ENCODE measurements around the gene MLXIPL. TPM values are rescaled to one million over a fixed set of nuclear protein-coding genes. Genes with fewer than 3 reads are reported as not detected.
"Not testable (repeated sequence)": the region's sequence is repeated elsewhere in the genome, so short reads cannot be mapped to it uniquely, and the experiment has no call there.

Gene MLXIPL
- total and polyA plus RNA-seq, 4 donors = 50.3 to 384 (median 232) TPM

DNA sequence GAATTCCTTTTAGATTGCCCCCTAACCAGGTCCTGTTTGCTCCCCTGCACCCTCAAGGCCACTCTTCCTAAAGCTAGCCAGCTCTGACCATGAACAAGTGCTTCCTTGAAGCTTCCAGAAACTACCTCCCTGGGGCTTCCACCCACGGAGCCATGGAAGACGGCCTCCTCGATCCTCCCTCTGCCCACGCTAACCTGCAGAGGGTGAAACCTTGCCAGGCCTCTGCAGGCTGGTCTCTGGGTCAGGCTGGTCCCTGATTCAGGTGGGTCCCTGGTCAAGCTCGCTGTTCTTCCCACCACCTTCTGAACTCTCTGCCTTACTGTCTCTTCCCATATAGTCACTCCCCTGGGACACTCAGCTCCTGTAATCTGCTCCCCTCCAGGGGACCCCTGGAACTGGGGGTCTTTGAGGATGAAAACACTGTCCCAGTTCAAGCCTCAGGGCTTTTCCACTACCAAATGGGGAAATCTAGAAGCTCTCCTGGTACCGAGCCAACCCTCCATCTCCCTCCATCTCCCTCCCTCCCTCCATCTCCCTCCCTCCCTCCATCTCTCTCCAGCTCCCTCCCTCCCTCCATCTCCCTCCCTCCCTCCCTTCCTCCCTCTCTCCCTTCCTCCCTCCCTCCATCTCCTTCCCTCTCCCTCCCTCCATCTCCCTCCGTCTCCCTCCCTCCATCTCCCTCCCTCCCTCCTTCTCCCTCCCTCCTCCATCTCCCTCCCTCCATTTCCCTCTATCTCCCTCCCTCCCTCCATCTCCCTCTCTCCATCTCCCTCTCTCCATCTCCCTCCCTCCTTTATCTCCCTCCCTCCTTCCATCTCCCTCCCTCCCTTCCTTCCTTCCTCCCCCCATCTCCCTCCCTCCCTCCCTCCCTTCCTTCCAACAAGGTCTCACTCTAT is 2.9 kb downstream of the MLXIPL start:
- TF ChIP-seq SP1 (IDR thresholded peaks at IDR 0.05) (no peak), EGR1 (IDR thresholded peaks at IDR 0.05; ENCODE audit: low read depth in 2 of 2) (no peak), RXRA (IDR thresholded peaks at IDR 0.05) (no peak), TAF1 (conservative IDR thresholded peaks at IDR 0.05) (no peak), FOXA2 (IDR thresholded peaks at IDR 0.05) (no peak), GABPA (IDR thresholded peaks at IDR 0.05 in 1 of 2, conservative IDR thresholded peaks at IDR 0.05 in 1 of 2) (no peak), NR2F2 (IDR thresholded peaks at IDR 0.05) (no peak)
- TF ChIP-seq, protein P1, sequence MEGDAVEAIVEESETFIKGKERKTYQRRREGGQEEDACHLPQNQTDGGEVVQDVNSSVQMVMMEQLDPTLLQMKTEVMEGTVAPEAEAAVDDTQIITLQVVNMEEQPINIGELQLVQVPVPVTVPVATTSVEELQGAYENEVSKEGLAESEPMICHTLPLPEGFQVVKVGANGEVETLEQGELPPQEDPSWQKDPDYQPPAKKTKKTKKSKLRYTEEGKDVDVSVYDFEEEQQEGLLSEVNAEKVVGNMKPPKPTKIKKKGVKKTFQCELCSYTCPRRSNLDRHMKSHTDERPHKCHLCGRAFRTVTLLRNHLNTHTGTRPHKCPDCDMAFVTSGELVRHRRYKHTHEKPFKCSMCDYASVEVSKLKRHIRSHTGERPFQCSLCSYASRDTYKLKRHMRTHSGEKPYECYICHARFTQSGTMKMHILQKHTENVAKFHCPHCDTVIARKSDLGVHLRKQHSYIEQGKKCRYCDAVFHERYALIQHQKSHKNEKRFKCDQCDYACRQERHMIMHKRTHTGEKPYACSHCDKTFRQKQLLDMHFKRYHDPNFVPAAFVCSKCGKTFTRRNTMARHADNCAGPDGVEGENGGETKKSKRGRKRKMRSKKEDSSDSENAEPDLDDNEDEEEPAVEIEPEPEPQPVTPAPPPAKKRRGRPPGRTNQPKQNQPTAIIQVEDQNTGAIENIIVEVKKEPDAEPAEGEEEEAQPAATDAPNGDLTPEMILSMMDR (IDR thresholded peaks at IDR 0.05; ENCODE audit: low read depth, low read length, missing input control) = no peak
- TF ChIP-seq, protein P2, sequence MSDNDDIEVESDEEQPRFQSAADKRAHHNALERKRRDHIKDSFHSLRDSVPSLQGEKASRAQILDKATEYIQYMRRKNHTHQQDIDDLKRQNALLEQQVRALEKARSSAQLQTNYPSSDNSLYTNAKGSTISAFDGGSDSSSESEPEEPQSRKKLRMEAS (IDR thresholded peaks at IDR 0.05) = no peak
- TF ChIP-seq, protein P3, sequence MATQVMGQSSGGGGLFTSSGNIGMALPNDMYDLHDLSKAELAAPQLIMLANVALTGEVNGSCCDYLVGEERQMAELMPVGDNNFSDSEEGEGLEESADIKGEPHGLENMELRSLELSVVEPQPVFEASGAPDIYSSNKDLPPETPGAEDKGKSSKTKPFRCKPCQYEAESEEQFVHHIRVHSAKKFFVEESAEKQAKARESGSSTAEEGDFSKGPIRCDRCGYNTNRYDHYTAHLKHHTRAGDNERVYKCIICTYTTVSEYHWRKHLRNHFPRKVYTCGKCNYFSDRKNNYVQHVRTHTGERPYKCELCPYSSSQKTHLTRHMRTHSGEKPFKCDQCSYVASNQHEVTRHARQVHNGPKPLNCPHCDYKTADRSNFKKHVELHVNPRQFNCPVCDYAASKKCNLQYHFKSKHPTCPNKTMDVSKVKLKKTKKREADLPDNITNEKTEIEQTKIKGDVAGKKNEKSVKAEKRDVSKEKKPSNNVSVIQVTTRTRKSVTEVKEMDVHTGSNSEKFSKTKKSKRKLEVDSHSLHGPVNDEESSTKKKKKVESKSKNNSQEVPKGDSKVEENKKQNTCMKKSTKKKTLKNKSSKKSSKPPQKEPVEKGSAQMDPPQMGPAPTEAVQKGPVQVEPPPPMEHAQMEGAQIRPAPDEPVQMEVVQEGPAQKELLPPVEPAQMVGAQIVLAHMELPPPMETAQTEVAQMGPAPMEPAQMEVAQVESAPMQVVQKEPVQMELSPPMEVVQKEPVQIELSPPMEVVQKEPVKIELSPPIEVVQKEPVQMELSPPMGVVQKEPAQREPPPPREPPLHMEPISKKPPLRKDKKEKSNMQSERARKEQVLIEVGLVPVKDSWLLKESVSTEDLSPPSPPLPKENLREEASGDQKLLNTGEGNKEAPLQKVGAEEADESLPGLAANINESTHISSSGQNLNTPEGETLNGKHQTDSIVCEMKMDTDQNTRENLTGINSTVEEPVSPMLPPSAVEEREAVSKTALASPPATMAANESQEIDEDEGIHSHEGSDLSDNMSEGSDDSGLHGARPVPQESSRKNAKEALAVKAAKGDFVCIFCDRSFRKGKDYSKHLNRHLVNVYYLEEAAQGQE (IDR thresholded peaks at IDR 0.05) = no peak
- TF ChIP-seq, protein P4, sequence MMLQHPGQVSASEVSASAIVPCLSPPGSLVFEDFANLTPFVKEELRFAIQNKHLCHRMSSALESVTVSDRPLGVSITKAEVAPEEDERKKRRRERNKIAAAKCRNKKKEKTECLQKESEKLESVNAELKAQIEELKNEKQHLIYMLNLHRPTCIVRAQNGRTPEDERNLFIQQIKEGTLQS (IDR thresholded peaks at IDR 0.05) = no peak
- TF ChIP-seq, protein P5, sequence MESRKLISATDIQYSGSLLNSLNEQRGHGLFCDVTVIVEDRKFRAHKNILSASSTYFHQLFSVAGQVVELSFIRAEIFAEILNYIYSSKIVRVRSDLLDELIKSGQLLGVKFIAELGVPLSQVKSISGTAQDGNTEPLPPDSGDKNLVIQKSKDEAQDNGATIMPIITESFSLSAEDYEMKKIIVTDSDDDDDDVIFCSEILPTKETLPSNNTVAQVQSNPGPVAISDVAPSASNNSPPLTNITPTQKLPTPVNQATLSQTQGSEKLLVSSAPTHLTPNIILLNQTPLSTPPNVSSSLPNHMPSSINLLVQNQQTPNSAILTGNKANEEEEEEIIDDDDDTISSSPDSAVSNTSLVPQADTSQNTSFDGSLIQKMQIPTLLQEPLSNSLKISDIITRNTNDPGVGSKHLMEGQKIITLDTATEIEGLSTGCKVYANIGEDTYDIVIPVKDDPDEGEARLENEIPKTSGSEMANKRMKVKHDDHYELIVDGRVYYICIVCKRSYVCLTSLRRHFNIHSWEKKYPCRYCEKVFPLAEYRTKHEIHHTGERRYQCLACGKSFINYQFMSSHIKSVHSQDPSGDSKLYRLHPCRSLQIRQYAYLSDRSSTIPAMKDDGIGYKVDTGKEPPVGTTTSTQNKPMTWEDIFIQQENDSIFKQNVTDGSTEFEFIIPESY (IDR thresholded peaks at IDR 0.05) = no peak
- H3K9ac ChIP-seq (ENCODE audit: low read depth in 1 of 2, low read length in 2 of 2) = no peak overlapping the region
- no peak for DNase-seq (ENCODE audit: low spot score)
- 33% methylated on average over 7 of the region's 7 CpGs for WGBS
- peaks cover 0 to 10% (median 3%) of the 10 kb centered on the region in 4 donors for H3K36me3 ChIP-seq (ENCODE audit: control insufficient read depth in 4 of 4, insufficient read depth in 3 of 4, low read depth in 1 of 4, low read length in 3 of 4)
- peak overlapping the region; percentile 5 to 91 (median 39) for H3K4me3 ChIP-seq (ENCODE audit: low read depth in 1 of 3, low read length in 3 of 3)
- H3K27me3 ChIP-seq (ENCODE audit: control insufficient read depth in 4 of 4, insufficient read depth in 4 of 4, low read length in 3 of 4) = no peaks in the 10 kb centered on the region
- H3K9me3 ChIP-seq (ENCODE audit: control insufficient read depth in 4 of 4, low read length in 3 of 4) = no peaks in the 10 kb centered on the region
- H3K27ac ChIP-seq (ENCODE audit: low read depth in 1 of 2, low read length in 2 of 2) = peak overlapping the region; percentile 31 to 63
- peaks cover 11 to 55% (median 37%) of the 10 kb centered on the region in 4 donors for H3K4me1 ChIP-seq (ENCODE audit: control insufficient read depth in 4 of 4, insufficient read depth in 4 of 4, low read length in 3 of 4)

DNA sequence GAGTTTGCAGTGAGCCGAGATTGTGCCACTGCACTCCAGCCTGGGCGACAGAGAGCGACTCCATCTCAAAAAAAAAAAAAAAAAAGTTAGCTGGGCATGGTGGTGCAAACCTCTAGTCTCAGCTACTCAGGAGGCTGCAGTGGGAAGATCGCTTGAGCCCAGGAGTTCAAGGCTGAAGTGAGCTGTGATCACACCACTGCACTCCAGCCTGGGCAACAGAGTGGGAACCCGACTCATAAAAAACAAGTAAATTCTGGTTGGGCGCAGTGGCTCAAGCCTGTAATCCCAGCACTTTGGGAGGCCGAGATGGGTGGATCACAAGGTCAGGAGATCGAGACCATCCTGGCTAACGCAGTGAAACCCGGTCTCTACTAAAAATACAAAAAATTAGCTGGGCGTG is 4.9 kb downstream of the MLXIPL start:
- not testable (repeated sequence) for H3K4me3 ChIP-seq (ENCODE audit: low read depth in 1 of 3, low read length in 3 of 3); H3K9me3 ChIP-seq (ENCODE audit: control insufficient read depth in 4 of 4, low read length in 3 of 4); H3K27ac ChIP-seq (ENCODE audit: low read depth in 1 of 2, low read length in 2 of 2); H3K27me3 ChIP-seq (ENCODE audit: control insufficient read depth in 4 of 4, insufficient read depth in 4 of 4, low read length in 3 of 4); DNase-seq (ENCODE audit: low spot score); H3K9ac ChIP-seq (ENCODE audit: low read depth in 1 of 2, low read length in 2 of 2)
- WGBS = 72% methylated on average over 11 of the region's 11 CpGs
- Histone ChIP-seq H3K4me1 (ENCODE audit: control insufficient read depth in 4 of 4, insufficient read depth in 4 of 4, low read length in 3 of 4) (peaks cover 18 to 75% (median 53%) of the 10 kb centered on the region in 4 donors), H3K36me3 (ENCODE audit: control insufficient read depth in 4 of 4, insufficient read depth in 3 of 4, low read depth in 1 of 4, low read length in 3 of 4) (peaks cover 4 to 16% (median 9%) of the 10 kb centered on the region in 4 donors)

Data from liver (tissue), 9 donors.